ENCODE results near the gene PRKN. TPM values are rescaled to one million over a fixed set of nuclear protein-coding genes. Genes with fewer than 3 reads are reported as not detected.

PRKN gene
- total RNA-seq, 1 donor from 2014 or later: 2.8 TPM

- TF ChIP-seq, protein P1, sequence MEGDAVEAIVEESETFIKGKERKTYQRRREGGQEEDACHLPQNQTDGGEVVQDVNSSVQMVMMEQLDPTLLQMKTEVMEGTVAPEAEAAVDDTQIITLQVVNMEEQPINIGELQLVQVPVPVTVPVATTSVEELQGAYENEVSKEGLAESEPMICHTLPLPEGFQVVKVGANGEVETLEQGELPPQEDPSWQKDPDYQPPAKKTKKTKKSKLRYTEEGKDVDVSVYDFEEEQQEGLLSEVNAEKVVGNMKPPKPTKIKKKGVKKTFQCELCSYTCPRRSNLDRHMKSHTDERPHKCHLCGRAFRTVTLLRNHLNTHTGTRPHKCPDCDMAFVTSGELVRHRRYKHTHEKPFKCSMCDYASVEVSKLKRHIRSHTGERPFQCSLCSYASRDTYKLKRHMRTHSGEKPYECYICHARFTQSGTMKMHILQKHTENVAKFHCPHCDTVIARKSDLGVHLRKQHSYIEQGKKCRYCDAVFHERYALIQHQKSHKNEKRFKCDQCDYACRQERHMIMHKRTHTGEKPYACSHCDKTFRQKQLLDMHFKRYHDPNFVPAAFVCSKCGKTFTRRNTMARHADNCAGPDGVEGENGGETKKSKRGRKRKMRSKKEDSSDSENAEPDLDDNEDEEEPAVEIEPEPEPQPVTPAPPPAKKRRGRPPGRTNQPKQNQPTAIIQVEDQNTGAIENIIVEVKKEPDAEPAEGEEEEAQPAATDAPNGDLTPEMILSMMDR (IDR thresholded peaks at IDR 0.05): no peak
- no peak for TF ChIP-seq EZH2phosphoT487 (IDR thresholded peaks at IDR 0.05)
- no peak for TF ChIP-seq EZH2 (IDR thresholded peaks at IDR 0.05)
- Histone ChIP-seq H4K20me1 (ENCODE audit: low read depth) (no peaks in the 10 kb centered on the region), H2AFZ (replicated peaks) (no peak overlapping the region), H3F3A (ENCODE audit: low read depth) (no peaks in the 10 kb centered on the region), H3K4me2 (no peak overlapping the region), H3K27ac (no peak overlapping the region), H3K36me3 (no peaks in the 10 kb centered on the region), H3K9ac (no peak overlapping the region), H3K4me3 (no peak overlapping the region), H3K4me1 (peaks cover 7% of the 10 kb centered on the region), H3K9me3 (ENCODE audit: low read depth) (no peaks in the 10 kb centered on the region), H3K27me3 (no peaks in the 10 kb centered on the region), H3K79me2 (ENCODE audit: low read depth) (no peaks in the 10 kb centered on the region)
- Mint-ChIP-seq H3K4me3 (no peak overlapping the region), H3K27ac (no peak overlapping the region), H3K27me3 (ENCODE audit: insufficient read depth, low read depth) (no peaks in the 10 kb centered on the region), H3K4me1 (no peaks in the 10 kb centered on the region), H3K9me3 (no peaks in the 10 kb centered on the region), H3K36me3 (peaks cover 1% of the 10 kb centered on the region)
- peak; percentile 33 for DNase-seq (ENCODE audit: low spot score)
Measured at GRCh38 chr6:162108041-162108440, 619.5 kb downstream of the PRKN start.

DNA sequence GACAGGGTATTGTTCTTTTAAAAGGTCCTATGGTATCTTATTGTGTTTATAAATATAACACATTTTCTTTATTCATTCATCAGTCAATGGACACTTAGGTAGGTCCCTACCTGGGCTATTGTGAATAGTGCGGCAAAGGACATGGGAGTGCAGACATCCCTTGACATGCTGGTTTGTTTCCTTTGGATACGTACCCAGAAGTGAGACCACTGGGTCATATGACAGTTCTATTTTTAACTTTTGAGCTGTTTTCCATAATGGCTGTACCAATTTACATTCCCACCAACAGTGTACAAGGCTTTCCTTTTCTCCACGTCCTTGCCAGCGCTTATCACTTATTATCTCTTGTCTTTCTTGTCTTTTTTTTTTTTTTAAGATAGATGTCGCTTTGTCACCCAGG, 627.5 kb downstream of the PRKN start:
- H4K20me1 ChIP-seq (ENCODE audit: low read depth): no peaks in the 10 kb centered on the region
- H3F3A ChIP-seq (ENCODE audit: low read depth): no peaks in the 10 kb centered on the region
- H3K27me3 ChIP-seq: no peaks in the 10 kb centered on the region
- no peak overlapping the region for H2AFZ ChIP-seq (replicated peaks)
- no peak for DNase-seq (ENCODE audit: low spot score)
- H3K4me3 ChIP-seq: no peak overlapping the region
- TF ChIP-seq EZH2phosphoT487 (IDR thresholded peaks at IDR 0.05) (no peak), EZH2 (IDR thresholded peaks at IDR 0.05) (no peak)
- TF ChIP-seq, protein P1 (IDR thresholded peaks at IDR 0.05): no peak
- H3K4me2 ChIP-seq: no peak overlapping the region
- H3K9ac ChIP-seq: no peak overlapping the region
- no peaks in the 10 kb centered on the region for H3K9me3 ChIP-seq (ENCODE audit: low read depth)
- no peaks in the 10 kb centered on the region for H3K36me3 ChIP-seq
- Mint-ChIP-seq H3K4me3 (no peak overlapping the region), H3K9me3 (no peaks in the 10 kb centered on the region), H3K27ac (no peak overlapping the region), H3K4me1 (peaks cover 3% of the 10 kb centered on the region), H3K36me3 (no peaks in the 10 kb centered on the region), H3K27me3 (ENCODE audit: insufficient read depth, low read depth) (no peaks in the 10 kb centered on the region)
- no peak overlapping the region for H3K27ac ChIP-seq
- no peaks in the 10 kb centered on the region for H3K79me2 ChIP-seq (ENCODE audit: low read depth)
- no peaks in the 10 kb centered on the region for H3K4me1 ChIP-seq

DNA sequence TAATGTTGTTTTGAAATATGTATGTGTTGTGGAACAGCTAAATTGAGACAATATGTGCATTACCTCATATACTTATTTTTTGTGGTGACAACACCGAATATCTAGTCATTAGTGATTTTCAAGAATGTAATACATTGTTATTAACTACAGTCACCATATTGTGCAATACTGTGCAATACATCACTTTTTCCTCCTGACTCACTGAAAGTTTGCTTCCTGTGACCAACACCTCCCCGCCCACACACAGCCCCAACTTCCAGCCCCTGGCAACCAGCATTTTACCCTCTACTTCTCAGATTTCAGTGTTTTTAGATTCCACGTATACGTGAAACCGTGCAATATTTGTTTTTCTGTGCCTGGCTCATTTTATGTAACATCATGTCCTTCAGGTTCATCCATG, 627.9 kb downstream of the PRKN start:
- Histone ChIP-seq H3K27ac (no peak overlapping the region), H3K9ac (no peak overlapping the region), H3K27me3 (no peaks in the 10 kb centered on the region), H3K4me2 (no peak overlapping the region), H3K79me2 (ENCODE audit: low read depth) (no peaks in the 10 kb centered on the region), H3F3A (ENCODE audit: low read depth) (no peaks in the 10 kb centered on the region), H3K9me3 (ENCODE audit: low read depth) (no peaks in the 10 kb centered on the region), H2AFZ (replicated peaks) (no peak overlapping the region), H3K4me1 (no peaks in the 10 kb centered on the region), H4K20me1 (ENCODE audit: low read depth) (no peaks in the 10 kb centered on the region), H3K36me3 (no peaks in the 10 kb centered on the region), H3K4me3 (no peak overlapping the region)
- Mint-ChIP-seq H3K27me3 (ENCODE audit: insufficient read depth, low read depth) (no peaks in the 10 kb centered on the region), H3K4me1 (peaks cover 3% of the 10 kb centered on the region), H3K27ac (no peak overlapping the region), H3K9me3 (no peaks in the 10 kb centered on the region), H3K4me3 (no peak overlapping the region), H3K36me3 (no peaks in the 10 kb centered on the region)
- no peak for DNase-seq (ENCODE audit: low spot score)
- no peak for TF ChIP-seq EZH2 (IDR thresholded peaks at IDR 0.05)

DNA sequence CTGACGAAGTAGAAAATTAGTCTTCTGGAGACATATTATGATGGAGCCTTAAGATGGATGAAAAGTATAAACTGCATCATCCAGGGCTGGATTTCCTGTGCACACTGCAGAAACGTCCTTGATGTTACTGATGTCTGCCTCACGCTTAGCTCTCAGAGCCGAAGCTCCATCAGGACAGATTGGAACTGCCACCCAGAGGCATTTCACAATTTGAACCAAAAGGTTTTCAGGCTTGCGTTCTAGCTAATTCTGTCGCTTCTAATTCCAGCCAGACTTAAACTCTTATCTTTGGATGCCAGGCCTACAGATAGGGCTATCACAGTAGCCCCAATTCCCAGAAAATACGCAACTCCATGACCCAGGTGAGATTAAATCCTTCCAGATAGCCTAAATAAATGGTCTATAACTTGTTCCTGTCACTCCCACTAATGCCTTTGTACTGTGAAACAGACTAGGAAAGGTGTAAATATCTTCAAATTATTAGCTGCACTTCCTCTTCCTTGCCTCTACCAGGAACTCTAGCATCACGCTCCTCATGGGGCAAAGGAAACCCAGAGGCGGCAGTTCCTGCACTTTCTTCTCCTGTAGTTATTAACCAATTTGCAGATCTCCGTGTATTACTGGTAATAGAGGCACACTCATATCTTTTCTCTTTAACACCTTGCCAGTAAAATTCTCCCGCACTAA, 634.6 kb downstream of the PRKN start:
- H3K4me3 Mint-ChIP-seq: no peak overlapping the region
- Histone ChIP-seq H3K36me3 (no peaks in the 10 kb centered on the region), H3K9ac (no peak overlapping the region), H3K4me2 (no peak overlapping the region), H3K9me3 (ENCODE audit: low read depth) (no peaks in the 10 kb centered on the region), H3K79me2 (ENCODE audit: low read depth) (no peaks in the 10 kb centered on the region), H4K20me1 (ENCODE audit: low read depth) (no peaks in the 10 kb centered on the region), H3K4me3 (no peak overlapping the region), H3F3A (ENCODE audit: low read depth) (no peaks in the 10 kb centered on the region), H3K27me3 (no peaks in the 10 kb centered on the region), H2AFZ (replicated peaks) (no peak overlapping the region), H3K27ac (no peak overlapping the region), H3K4me1 (no peaks in the 10 kb centered on the region)
- H3K27ac Mint-ChIP-seq: no peak overlapping the region
- H3K9me3 Mint-ChIP-seq: no peaks in the 10 kb centered on the region
- DNase-seq (ENCODE audit: low spot score): no peak
- no peaks in the 10 kb centered on the region for H3K36me3 Mint-ChIP-seq
- no peaks in the 10 kb centered on the region for H3K27me3 Mint-ChIP-seq (ENCODE audit: insufficient read depth, low read depth)
- TF ChIP-seq EZH2phosphoT487 (IDR thresholded peaks at IDR 0.05) (no peak), EZH2 (IDR thresholded peaks at IDR 0.05) (no peak)
- TF ChIP-seq, protein P1 (IDR thresholded peaks at IDR 0.05): no peak
- no peaks in the 10 kb centered on the region for H3K4me1 Mint-ChIP-seq

Data from neural progenitor cell (in vitro differentiated cells).